CD4-positive, alpha-beta T cell treated with Interleukin-17A for 1 hour (primary cell): ENCODE results near the gene NLRP1.

Source experiments
- DNase-seq: peaks from one replicate; pipeline ENCODE4 v3.0.0-alpha.2; 2020

The NLRP1 gene

GRCh38 chr17:5511401-5512225 is 72.7 kb downstream of the NLRP1 start:
- DNase-seq: no peak

- DNase-seq: no peak
Measured at GRCh38 chr17:5510771-5511170, 73.5 kb downstream of the NLRP1 start.

- DNase-seq: no peak
Measured at GRCh38 chr17:5509482-5509881, 74.8 kb downstream of the NLRP1 start.

DNA sequence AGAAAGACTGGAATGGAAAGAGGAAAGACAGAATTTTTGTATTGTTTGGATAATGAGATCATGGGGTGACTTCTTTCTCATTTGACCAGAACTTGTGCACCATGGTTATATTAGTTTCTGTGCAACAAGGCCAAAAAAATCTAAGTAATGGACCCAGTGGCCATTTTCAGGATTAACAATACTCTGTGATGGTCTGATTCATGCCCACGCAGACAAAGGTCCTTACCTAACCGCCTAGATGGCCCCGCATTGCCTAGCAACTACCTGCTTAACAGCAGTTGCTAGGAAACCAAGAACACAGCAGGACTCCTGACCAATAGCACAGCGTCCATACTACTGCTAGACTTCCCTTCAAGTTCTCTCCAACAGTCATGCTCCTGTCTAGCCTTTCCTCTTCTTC is 75.5 kb downstream of the NLRP1 start:
- no peak for DNase-seq

DNA sequence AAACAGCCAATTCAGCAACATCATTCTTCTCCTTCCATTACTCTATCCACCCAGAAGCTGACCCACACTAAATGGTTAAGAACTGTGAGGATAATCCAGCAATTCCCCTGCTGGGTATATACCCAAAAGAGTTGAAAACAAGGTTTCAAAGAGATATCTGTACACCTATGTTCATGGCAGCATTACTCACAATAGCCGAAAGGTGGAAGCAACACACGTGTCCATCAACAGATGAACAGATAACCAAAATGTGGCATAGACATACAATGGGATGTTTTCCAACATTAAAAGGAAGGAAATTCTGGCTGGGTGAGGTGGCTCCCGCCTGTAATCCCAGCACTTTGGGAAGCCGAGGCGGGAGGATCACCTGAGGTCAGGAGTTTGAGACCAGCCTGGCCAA is 78.0 kb downstream of the NLRP1 start:
- DNase-seq: no peak

DNA sequence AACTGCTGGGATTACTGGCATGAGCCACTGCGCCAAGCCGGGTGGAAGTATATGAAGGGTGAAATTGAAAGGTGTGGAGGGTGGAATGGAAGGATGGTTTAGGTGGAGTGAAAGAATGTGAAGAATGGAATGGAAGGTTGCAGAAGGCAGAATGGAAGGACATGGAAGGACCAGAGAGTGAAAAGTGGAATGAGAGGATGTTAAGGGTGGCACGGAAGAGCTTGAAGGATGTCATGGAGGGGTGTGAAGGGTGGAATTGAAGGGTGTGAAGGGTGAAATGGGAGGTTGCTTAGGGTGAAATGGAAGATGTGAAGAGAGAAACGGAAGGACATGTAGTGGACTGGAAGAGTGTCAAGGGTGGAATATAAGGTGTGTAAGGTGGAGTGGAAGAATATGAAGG is 81.8 kb downstream of the NLRP1 start:
- no peak for DNase-seq

DNA sequence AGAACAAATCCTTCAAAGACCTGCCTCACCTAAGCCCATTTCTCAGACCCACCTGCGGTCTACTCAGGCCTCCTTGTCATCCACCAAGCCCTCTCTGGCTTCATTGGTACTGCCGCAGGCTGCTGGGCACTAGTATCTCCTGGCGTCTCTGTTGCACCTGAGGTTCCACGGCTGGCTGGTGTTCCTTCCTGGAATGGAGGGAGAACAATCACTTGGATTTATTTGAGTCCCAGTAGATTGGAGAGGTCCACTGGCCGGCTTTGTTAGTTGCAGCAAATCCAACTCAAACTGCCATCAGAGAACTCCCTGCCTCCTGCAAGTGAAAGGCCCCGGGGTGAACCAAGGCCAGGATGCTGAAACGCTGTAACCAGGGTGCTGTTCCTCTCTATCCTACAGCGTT is 82.6 kb downstream of the NLRP1 start:
- DNase-seq: no peak

GRCh38 chr17:5500589-5501391 is 83.5 kb downstream of the NLRP1 start:
- DNase-seq: peak; percentile 87

DNA sequence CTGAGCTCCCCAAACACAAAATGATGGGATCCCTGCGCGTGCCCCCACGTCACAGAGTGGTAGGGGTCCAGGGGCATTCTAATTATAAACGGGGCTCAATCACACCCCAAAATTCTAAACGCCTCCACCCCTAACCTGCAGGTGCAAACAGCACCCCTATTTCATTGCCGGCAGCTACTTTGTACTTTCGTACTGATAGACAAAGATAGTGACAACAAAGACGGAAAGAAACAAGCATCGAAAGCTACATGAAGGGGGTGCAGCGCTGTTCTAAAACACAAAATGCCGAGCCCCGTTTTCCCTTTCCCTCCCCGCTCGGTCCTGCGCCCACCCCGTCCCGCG is 84.1 kb downstream of the NLRP1 start:
- peak; percentile 18 for DNase-seq

- no peak for DNase-seq
Measured at GRCh38 chr17:5499476-5500231, 84.7 kb downstream of the NLRP1 start.

DNA sequence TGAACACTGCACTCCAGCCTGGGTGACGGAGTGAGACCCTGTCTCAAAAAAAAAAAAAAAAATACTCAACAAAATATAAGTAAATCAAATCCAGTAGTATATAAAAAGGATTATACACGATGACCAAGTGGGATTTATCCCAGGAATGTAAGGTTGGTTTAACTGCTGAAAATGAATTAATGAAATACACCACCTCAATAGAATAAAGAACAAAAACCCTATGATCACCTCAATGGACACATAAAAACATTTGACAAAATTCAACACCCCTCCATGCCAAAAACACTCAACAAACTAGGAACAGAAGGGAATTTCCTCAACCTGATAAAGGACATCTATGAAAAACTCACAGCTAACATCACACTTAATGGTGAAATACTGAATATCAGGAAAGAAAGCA is 91.3 kb downstream of the NLRP1 start:
- no peak for DNase-seq

DNA sequence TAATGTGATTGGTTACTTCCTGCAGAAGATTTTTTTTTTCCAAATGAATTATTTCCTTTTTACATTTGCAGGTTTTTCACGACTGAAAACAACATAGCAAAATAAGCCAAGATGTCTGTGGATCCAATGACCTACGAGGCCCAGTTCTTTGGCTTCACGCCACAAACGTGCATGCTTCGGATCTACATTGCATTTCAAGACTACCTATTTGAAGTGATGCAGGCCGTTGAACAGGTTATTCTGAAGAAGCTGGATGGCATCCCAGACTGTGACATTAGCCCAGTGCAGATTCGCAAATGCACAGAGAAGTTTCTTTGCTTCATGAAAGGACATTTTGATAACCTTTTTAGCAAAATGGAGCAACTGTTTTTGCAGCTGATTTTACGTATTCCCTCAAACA is 95.6 kb downstream of the NLRP1 start:
- DNase-seq: no peak

GRCh38 chr17:5486206-5487124 is 97.8 kb downstream of the NLRP1 start, which contains the start of gene MIS12:
TSS of gene MIS12 (plus strand) at chr17:5486566. CDS start at chr17:5488863, 2,297 bp downstream.
- peak; percentile 99 for DNase-seq

- no peak for DNase-seq
Measured at GRCh38 chr17:5485270-5486205, 98.8 kb downstream of the NLRP1 start, which contains the start of gene DERL2. TSS of gene DERL2 (minus strand) at chr17:5486178. CDS start at chr17:5486161, 17 bp downstream.

DNA sequence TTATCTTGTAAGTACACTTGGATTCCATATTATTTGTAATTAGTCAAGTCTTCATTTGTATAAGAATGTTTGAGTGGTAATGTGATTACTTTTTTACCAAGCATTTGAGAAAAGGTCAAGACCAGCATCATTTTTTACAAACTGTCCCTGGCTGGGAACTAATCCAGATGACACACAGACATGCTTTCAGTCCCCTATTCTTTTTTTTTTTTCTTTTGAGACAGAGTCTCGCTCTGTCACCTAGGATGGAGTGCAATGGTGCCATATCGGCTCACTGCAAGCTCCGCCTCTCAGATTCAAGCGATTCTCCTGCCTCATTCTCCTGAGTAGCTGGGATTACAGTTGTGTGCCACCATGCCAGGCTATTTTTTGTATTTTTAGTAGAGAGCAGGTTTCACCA is 102.9 kb downstream of the NLRP1 start:
- DNase-seq: no peak

DNA sequence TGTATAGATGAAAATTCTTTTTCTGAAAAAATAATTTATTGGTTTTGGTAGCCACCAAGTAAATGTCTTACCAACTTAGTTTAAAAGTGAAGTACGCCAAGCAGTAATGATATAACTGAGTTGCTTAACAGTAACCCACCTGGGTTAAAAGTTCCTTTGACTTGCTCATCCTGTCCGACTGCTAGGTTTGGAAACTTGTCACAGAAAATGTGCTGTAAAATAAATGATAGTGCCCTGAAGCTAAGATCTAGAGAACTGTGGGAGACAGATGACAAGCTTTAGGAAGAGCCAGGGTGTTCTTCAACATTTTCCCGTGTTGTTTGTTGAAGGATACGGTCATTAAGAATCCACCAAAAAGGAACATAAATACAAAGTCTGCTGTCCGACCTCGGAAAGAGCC is 103.3 kb downstream of the NLRP1 start:
- DNase-seq: no peak

DNA sequence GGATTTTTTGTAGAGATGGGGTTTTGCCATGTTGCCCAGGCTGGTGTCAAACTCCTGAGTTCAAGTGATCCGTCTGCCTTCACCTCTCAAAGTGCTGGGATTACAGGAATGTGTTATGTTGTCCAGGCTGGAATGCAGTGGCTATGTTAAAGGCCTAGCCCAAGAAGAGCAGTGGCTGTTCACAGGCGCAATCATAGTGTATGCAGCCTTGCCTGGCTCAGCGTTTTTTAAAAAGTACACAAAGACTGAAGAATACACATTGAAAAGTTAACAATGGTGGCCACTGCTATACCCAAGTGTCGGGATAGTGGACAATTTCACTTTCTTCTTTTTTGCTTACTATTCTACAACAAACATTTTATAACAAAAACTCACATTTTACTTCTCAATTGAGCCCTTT is 105.3 kb downstream of the NLRP1 start:
- no peak for DNase-seq

- DNase-seq: no peak
Measured at GRCh38 chr17:5473906-5474305, 110.4 kb downstream of the NLRP1 start.

GRCh38 chr17:5472511-5472910 is 111.8 kb downstream of the NLRP1 start:
- DNase-seq: no peak

DNA sequence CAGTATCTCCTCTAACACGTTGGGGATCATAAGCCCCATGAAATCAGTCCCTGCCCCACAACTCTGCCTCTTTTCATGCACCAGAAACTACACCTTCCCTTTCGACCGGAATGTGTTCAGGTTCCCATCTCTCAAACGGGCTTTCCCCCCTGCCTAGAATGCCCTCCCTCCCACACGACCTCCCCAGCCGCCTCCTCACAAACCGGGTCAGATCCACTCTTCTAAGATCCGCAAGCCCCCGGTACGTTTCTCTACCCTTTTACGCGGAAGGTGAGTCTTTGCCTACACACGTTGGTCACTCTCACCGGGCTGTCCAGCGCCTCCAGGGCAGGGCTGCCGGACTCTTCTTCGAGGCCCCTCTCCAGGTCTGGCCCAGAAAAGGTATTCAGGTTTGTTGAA is 116.2 kb downstream of the NLRP1 start:
- DNase-seq: peak; percentile 20

GRCh38 chr17:5467416-5467815 is 116.9 kb downstream of the NLRP1 start:
- no peak for DNase-seq
